Left lung (tissue), 10 donors: ENCODE results near the gene TNS2. TPM values are rescaled to one million over a fixed set of nuclear protein-coding genes. Genes with fewer than 3 reads are reported as not detected.

Experiments used
- ATAC-seq: fragments of 200-7000 bp; cut with Tn5 transposase; one replicate; pipeline ENCODE4 v1.9.1; 2020; ENCODE audit warnings: moderate library complexity
- DNase-seq, 4 donors: peaks; one replicate each; pipeline ENCODE4 v3.0.0-alpha.2; 2013 to 2020
- H3K27ac ChIP-seq, 2 donors: fragments of 200-600 bp; sonication (generic) in 1 of 2; one replicate each; pipeline versions ENCODE4 v1.5.0 to v1.8.0; 2020 to 2021
- H3K27me3 ChIP-seq, 2 donors: fragments of 200-600 bp; sonication (generic) in 1 of 2; one replicate each; pipeline versions ENCODE4 v1.5.0 to v1.8.0; 2020 to 2021
- H3K36me3 ChIP-seq, 2 donors: fragments of 200-600 bp; sonication (generic) in 1 of 2; one replicate each; pipeline versions ENCODE4 v1.5.0 to v1.8.0; 2020 to 2021
- H3K4me1 ChIP-seq, 2 donors: fragments of 200-600 bp; one replicate each; pipeline ENCODE4 v1.8.0; 2021
- H3K4me3 ChIP-seq, 2 donors: fragments of 200-600 bp; sonication (generic) in 1 of 2; one replicate each; pipeline versions ENCODE4 v1.5.0 to v1.8.0; 2020 to 2021; ENCODE audit warnings: mild to moderate bottlenecking in 1 of 2
- H3K9me3 ChIP-seq, 2 donors: fragments of 200-600 bp; sonication (generic) in 1 of 2; one replicate each; pipeline versions ENCODE4 v1.5.0 to v1.8.0; 2020 to 2021
- CTCF ChIP-seq, 2 donors: fragments of 200-600 bp; sonication (generic) in 1 of 2; IDR thresholded peaks; one replicate each; pipeline versions ENCODE4 v1.5.0 to v1.8.0; 2021; ENCODE audit warnings: antibody characterized with exemption in 2 of 2
- intact Hi-C, 2 donors: fragments of 100-400 bp; cut with DNase I; formaldehyde crosslinking; loops; one replicate each; pipeline versions ENCODE4 v1.11.2 to v1.14.2; 2022
- polyA plus RNA-seq, 6 donors: library from polyadenylated mRNA; unstranded; fragments of 120-200 nt; gene quantifications; one replicate each; pipeline ENCODE4 v1.2.1, GENCODE V29; 2013; ENCODE audit not compliant: insufficient read length in 6 of 6
- total RNA-seq, 2 donors: library from RNA; stranded (reverse); fragmentation: NEBNext Ultra II Directional; extraction: Animal tissue kit (Norgen Biotek cat#: 25700); gene quantifications; one replicate each; pipeline ENCODE4 v1.2.1, GENCODE V29; 2021
- donor health status: DM: no; HTN: yes; CAD: no.
- donor health status: DM: no; HTN: no; CAD: no.

TNS2 gene
- total and polyA plus RNA-seq, 8 donors, result 101 to 164 (median 117) TPM

- intact Hi-C loops, result no loop called here
- no peaks in the 10 kb centered on the region for H3K27me3 ChIP-seq
- no peak for TF ChIP-seq CTCF (IDR thresholded peaks at IDR 0.05)
- H3K36me3 ChIP-seq, result peaks cover 0 to 51% of the 10 kb centered on the region in 2 donors
- DNase-seq (no peak), ATAC-seq (no peak)
- no peak overlapping the region for H3K4me3 ChIP-seq
- no peaks in the 10 kb centered on the region for H3K9me3 ChIP-seq
- H3K27ac ChIP-seq, result no peak overlapping the region
- H3K4me1 ChIP-seq, result peaks cover 38 to 88% of the 10 kb centered on the region in 2 donors
Observed at GRCh38 chr12:53074999-53075370, 25.1 kb downstream of the TNS2 start.

GRCh38 chr12:53076461-53076860 is 26.6 kb downstream of the TNS2 start:
- no peaks in the 10 kb centered on the region for H3K9me3 ChIP-seq
- intact Hi-C loops, result no loop called here
- DNase-seq (no peak), ATAC-seq (no peak)
- no peak overlapping the region for H3K4me3 ChIP-seq
- TF ChIP-seq CTCF (IDR thresholded peaks at IDR 0.05), result no peak
- peak overlapping the region in 1 of 2 donors; percentile 41 for H3K27ac ChIP-seq
- no peaks in the 10 kb centered on the region for H3K27me3 ChIP-seq
- H3K4me1 ChIP-seq, result peaks cover 33 to 77% of the 10 kb centered on the region in 2 donors
- H3K36me3 ChIP-seq, result peaks cover 0 to 37% of the 10 kb centered on the region in 2 donors

GRCh38 chr12:53077030-53077429 is 27.2 kb downstream of the TNS2 start:
- no peak overlapping the region for H3K27ac ChIP-seq
- no peaks in the 10 kb centered on the region for H3K9me3 ChIP-seq
- H3K27me3 ChIP-seq, result no peaks in the 10 kb centered on the region
- peaks cover 28 to 71% of the 10 kb centered on the region in 2 donors for H3K4me1 ChIP-seq
- H3K36me3 ChIP-seq, result peaks cover 0 to 35% of the 10 kb centered on the region in 2 donors
- DNase-seq (peak in 1 of 4 donors; percentile 61), ATAC-seq (no peak)
- H3K4me3 ChIP-seq, result no peak overlapping the region
- no peak for TF ChIP-seq CTCF (IDR thresholded peaks at IDR 0.05)
- intact Hi-C loops, result no loop called here

DNA sequence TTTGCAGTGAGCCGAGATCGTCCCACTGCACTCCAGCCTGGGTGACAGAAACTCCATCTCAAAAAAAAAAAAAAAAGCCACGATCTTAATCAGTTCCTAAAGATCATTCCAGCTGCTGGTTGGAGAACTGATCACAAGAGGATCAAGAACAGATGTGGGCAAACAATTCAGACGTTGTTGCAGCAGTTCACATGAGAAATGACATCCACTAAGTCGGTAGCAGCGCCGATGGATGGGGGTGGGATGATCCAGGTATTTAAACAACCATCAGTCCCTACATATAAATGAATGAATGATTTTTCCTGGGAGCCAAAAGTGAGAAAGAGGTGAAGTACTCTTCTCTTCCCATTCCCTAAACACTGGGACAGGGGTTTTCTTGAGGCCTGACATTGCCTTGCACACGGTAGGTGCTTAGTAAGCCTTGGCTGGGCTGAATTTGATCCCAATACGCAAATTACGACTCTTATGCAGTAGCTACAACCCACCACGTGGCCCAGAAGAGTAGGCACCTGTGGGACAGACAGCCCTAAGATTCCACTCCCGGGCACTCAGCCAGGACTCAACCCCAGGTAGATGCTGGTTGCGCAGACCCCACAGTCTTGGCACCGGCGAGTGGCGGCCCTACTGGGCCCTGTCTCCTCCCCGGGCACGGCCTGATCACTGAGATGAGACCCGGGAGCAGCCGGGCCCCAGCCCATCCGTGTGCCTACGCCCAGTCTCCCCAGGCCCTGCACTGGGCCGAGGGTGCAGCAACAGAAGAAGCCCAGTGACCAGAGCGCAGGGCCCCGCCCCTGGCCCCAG is 28.8 kb downstream of the TNS2 start:
- peaks cover 0 to 32% of the 10 kb centered on the region in 2 donors for H3K36me3 ChIP-seq
- H3K4me1 ChIP-seq, result peaks cover 15 to 55% of the 10 kb centered on the region in 2 donors
- intact Hi-C loops, result no loop called here
- H3K27ac ChIP-seq, result peak overlapping the region; percentile 94 to 95
- H3K27me3 ChIP-seq, result no peaks in the 10 kb centered on the region
- H3K4me3 ChIP-seq, result peak overlapping the region; percentile 75 to 78
- no peak for TF ChIP-seq CTCF (IDR thresholded peaks at IDR 0.05)
- peak in 1 of 4 donors; percentile 21 for DNase-seq
- no peaks in the 10 kb centered on the region for H3K9me3 ChIP-seq
- ATAC-seq, result peak; percentile 16

DNA sequence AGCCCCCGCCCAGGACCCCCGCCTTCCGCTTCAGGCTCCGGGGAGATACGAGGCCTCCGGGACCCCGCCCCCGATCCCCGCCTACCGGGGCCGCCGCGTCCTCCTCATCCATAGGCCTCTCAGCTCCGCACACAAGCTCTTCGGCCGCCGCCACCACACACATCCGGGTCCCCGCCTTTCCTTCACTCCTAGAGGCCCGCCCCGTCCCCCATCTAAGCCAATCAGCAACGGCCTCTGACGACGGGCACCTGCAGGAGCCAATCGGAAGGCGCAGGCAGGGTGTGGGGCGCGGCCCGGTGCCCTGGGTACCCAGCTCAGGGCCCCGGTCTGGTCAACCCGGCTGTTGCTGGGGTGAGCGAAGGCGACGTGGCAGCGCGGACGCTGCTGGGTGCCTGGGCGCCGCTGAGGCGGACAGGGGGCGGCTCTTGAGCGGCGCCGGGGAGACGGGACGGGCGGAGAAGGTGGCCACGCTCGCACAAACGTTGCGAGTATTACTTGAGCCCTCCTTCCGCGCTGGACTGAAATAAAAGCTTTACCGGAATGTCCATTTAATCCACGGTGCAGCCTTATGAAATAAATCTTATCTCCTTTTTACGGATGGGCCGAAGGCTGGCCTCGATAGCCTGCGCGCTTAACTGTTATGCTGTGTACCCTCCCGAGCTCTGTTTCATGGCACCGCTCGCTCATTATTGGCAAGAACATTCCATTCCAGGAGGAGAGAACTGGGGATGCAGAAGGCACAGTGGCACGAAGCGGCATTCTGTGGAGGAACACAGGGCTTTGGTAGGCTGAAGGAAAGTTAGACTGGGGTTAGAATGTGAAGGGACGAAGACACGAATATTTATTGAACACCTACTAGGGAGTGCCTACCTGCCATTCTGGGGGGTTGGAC is 29.6 kb downstream of the TNS2 start, which contains the start of gene SPRYD3:
TSS of gene SPRYD3 (minus strand) at position 165 of the 892 bp plus-strand sequence. CDS start at position 108, 57 bp downstream.
- TF ChIP-seq CTCF (IDR thresholded peaks at IDR 0.05), result no peak
- Histone ChIP-seq H3K27me3 (no peaks in the 10 kb centered on the region), H3K9me3 (no peaks in the 10 kb centered on the region), H3K27ac (peak within 1 kb of the TSS; percentile 94 to 95), H3K4me1 (peaks cover 12 to 47% of the 10 kb centered on the region in 2 donors), H3K4me3 (peak within 1 kb of the TSS; percentile 75 to 78), H3K36me3 (peaks cover 0 to 25% of the 10 kb centered on the region in 2 donors)
- ATAC-seq, result peak; percentile 99
- peak; percentile 97 to 98 (median 97) for DNase-seq
- intact Hi-C loops, result no loop called here
